Activated naive CD8-positive, alpha-beta T cell treated with anti-CD3 and anti-CD28 coated beads, Interleukin-2, amount 50 U/mL, for 24 hours (primary cell): ENCODE data around the gene PLIN1.

Experiments used
- ATAC-seq: fragments of 150-1000 bp; cut with Tn5 transposase; one replicate; pipeline ENCODE4 v1.10.0; 2021
- DNase-seq: peaks from one replicate; pipeline ENCODE4 v3.0.0; 2021
- H3K27ac Mint-ChIP-seq: one replicate; pipeline ENCODE4 v1.8.0; 2021; ENCODE audit warnings: mild to moderate bottlenecking, mixed read lengths
- H3K27me3 Mint-ChIP-seq: one replicate; pipeline ENCODE4 v1.8.0; 2021; ENCODE audit warnings: mixed read lengths
- H3K36me3 Mint-ChIP-seq: one replicate; pipeline ENCODE4 v1.8.0; 2021; ENCODE audit warnings: low read depth, mixed read lengths
- H3K4me1 Mint-ChIP-seq: one replicate; pipeline ENCODE4 v1.8.0; 2021; ENCODE audit warnings: mixed read lengths
- H3K4me3 Mint-ChIP-seq: one replicate; pipeline ENCODE4 v1.8.0; 2021; ENCODE audit warnings: mild to moderate bottlenecking, moderate library complexity, mixed read lengths
- H3K9me3 Mint-ChIP-seq: one replicate; pipeline ENCODE4 v1.8.0; 2021; ENCODE audit warnings: mixed read lengths

PLIN1 gene

GRCh38 chr15:89652131-89652530 is 27.0 kb downstream of the PLIN1 start:
- DNase-seq (no peak), ATAC-seq (no peak)
- peaks cover 24% of the 10 kb centered on the region for H3K4me1 Mint-ChIP-seq
- H3K9me3 Mint-ChIP-seq = no peaks in the 10 kb centered on the region
- H3K27me3 Mint-ChIP-seq = peaks cover 34% of the 10 kb centered on the region
- no peak overlapping the region for H3K27ac Mint-ChIP-seq
- peaks cover 5% of the 10 kb centered on the region for H3K36me3 Mint-ChIP-seq
- no peak overlapping the region for H3K4me3 Mint-ChIP-seq

GRCh38 chr15:89649716-89650115 is 29.5 kb downstream of the PLIN1 start:
- H3K4me3 Mint-ChIP-seq = no peak overlapping the region
- peaks cover 4% of the 10 kb centered on the region for H3K36me3 Mint-ChIP-seq
- H3K4me1 Mint-ChIP-seq = peaks cover 6% of the 10 kb centered on the region
- H3K27ac Mint-ChIP-seq = no peak overlapping the region
- no peak for DNase-seq
- peaks cover 22% of the 10 kb centered on the region for H3K27me3 Mint-ChIP-seq
- no peaks in the 10 kb centered on the region for H3K9me3 Mint-ChIP-seq
- ATAC-seq = no peak

GRCh38 chr15:89649013-89649625 is 30.0 kb downstream of the PLIN1 start:
- Mint-ChIP-seq H3K4me3 (no peak overlapping the region), H3K9me3 (no peaks in the 10 kb centered on the region)

GRCh38 chr15:89648106-89649012 is 30.8 kb downstream of the PLIN1 start:
- Mint-ChIP-seq H3K4me1 (no peaks in the 10 kb centered on the region), H3K27me3 (peaks cover 14% of the 10 kb centered on the region), H3K4me3 (no peak overlapping the region)

More at GRCh38 chr15:89649013-89649625, 30.0 kb downstream of the PLIN1 start:
- DNase-seq (no peak), ATAC-seq (no peak)
- peaks cover 16% of the 10 kb centered on the region for H3K27me3 Mint-ChIP-seq
- no peak overlapping the region for H3K27ac Mint-ChIP-seq
- no peaks in the 10 kb centered on the region for H3K36me3 Mint-ChIP-seq
- H3K4me1 Mint-ChIP-seq = no peaks in the 10 kb centered on the region

GRCh38 chr15:89647191-89647851 is 31.8 kb downstream of the PLIN1 start:
- H3K4me3 Mint-ChIP-seq = no peak overlapping the region
- H3K27me3 Mint-ChIP-seq = peaks cover 7% of the 10 kb centered on the region
- ATAC-seq (peak; percentile 75), DNase-seq (peak; percentile 87)
- H3K4me1 Mint-ChIP-seq = no peaks in the 10 kb centered on the region
- no peaks in the 10 kb centered on the region for H3K36me3 Mint-ChIP-seq
- H3K9me3 Mint-ChIP-seq = no peaks in the 10 kb centered on the region
- no peak overlapping the region for H3K27ac Mint-ChIP-seq

More at GRCh38 chr15:89648106-89649012, 30.8 kb downstream of the PLIN1 start:
- ATAC-seq (no peak), DNase-seq (no peak)
- no peak overlapping the region for H3K27ac Mint-ChIP-seq
- no peaks in the 10 kb centered on the region for H3K36me3 Mint-ChIP-seq
- no peaks in the 10 kb centered on the region for H3K9me3 Mint-ChIP-seq

GRCh38 chr15:89646416-89647141 is 32.6 kb downstream of the PLIN1 start:
- no peaks in the 10 kb centered on the region for H3K36me3 Mint-ChIP-seq
- H3K4me3 Mint-ChIP-seq = no peak overlapping the region
- no peak for DNase-seq
- H3K27ac Mint-ChIP-seq = no peak overlapping the region
- H3K27me3 Mint-ChIP-seq = peaks cover 4% of the 10 kb centered on the region
- H3K9me3 Mint-ChIP-seq = no peaks in the 10 kb centered on the region
- H3K4me1 Mint-ChIP-seq = no peaks in the 10 kb centered on the region
- peak; percentile 4 for ATAC-seq

GRCh38 chr15:89645680-89646079 is 33.5 kb downstream of the PLIN1 start:
- Mint-ChIP-seq H3K9me3 (no peaks in the 10 kb centered on the region), H3K4me3 (no peak overlapping the region), H3K27me3 (peaks cover 4% of the 10 kb centered on the region), H3K4me1 (no peaks in the 10 kb centered on the region), H3K27ac (no peak overlapping the region), H3K36me3 (no peaks in the 10 kb centered on the region)
- ATAC-seq (no peak), DNase-seq (no peak)

GRCh38 chr15:89642106-89642505 is 37.1 kb downstream of the PLIN1 start:
- Mint-ChIP-seq H3K27ac (no peak overlapping the region), H3K4me1 (no peaks in the 10 kb centered on the region), H3K36me3 (peaks cover 2% of the 10 kb centered on the region), H3K27me3 (peaks cover 3% of the 10 kb centered on the region), H3K4me3 (no peak overlapping the region), H3K9me3 (no peaks in the 10 kb centered on the region)
- DNase-seq (no peak), ATAC-seq (no peak)

- Mint-ChIP-seq H3K27me3 (peaks cover 1% of the 10 kb centered on the region), H3K4me3 (no peak overlapping the region)
- no peak for DNase-seq
These were observed 38.1 kb downstream of the PLIN1 start for GRCh38 chr15:89641053-89641452.

GRCh38 chr15:89640245-89640644 is 38.9 kb downstream of the PLIN1 start:
- DNase-seq (no peak), ATAC-seq (no peak)
- Mint-ChIP-seq H3K36me3 (peaks cover 4% of the 10 kb centered on the region), H3K4me3 (no peak overlapping the region), H3K4me1 (no peaks in the 10 kb centered on the region), H3K27ac (no peak overlapping the region), H3K9me3 (no peaks in the 10 kb centered on the region), H3K27me3 (peaks cover 1% of the 10 kb centered on the region)

More at GRCh38 chr15:89641053-89641452, 38.1 kb downstream of the PLIN1 start:
- H3K27ac Mint-ChIP-seq = no peak overlapping the region
- ATAC-seq = no peak
- no peaks in the 10 kb centered on the region for H3K4me1 Mint-ChIP-seq
- H3K9me3 Mint-ChIP-seq = no peaks in the 10 kb centered on the region
- peaks cover 2% of the 10 kb centered on the region for H3K36me3 Mint-ChIP-seq

GRCh38 chr15:89633585-89633984 is 45.6 kb downstream of the PLIN1 start:
- no peak for ATAC-seq
- DNase-seq = no peak
- Mint-ChIP-seq H3K27ac (no peak overlapping the region), H3K9me3 (no peaks in the 10 kb centered on the region), H3K4me3 (no peak overlapping the region), H3K36me3 (peaks cover 25% of the 10 kb centered on the region), H3K27me3 (no peaks in the 10 kb centered on the region), H3K4me1 (peaks cover 4% of the 10 kb centered on the region)

GRCh38 chr15:89632563-89633430 is 46.4 kb downstream of the PLIN1 start:
- H3K4me3 Mint-ChIP-seq = no peak overlapping the region
- peaks cover 29% of the 10 kb centered on the region for H3K36me3 Mint-ChIP-seq
- no peak overlapping the region for H3K27ac Mint-ChIP-seq
- peaks cover 4% of the 10 kb centered on the region for H3K4me1 Mint-ChIP-seq
- H3K27me3 Mint-ChIP-seq = no peaks in the 10 kb centered on the region
- ATAC-seq = no peak
- DNase-seq = no peak
- no peaks in the 10 kb centered on the region for H3K9me3 Mint-ChIP-seq

GRCh38 chr15:89631902-89632264 is 47.3 kb downstream of the PLIN1 start:
- Mint-ChIP-seq H3K27me3 (no peaks in the 10 kb centered on the region), H3K9me3 (no peaks in the 10 kb centered on the region), H3K36me3 (peaks cover 34% of the 10 kb centered on the region), H3K27ac (no peak overlapping the region), H3K4me3 (no peak overlapping the region), H3K4me1 (peaks cover 4% of the 10 kb centered on the region)
- ATAC-seq = no peak
- no peak for DNase-seq
